ENCODE data around the gene CPLANE2.

Gene CPLANE2

GRCh38 chr1:16204216-16204615, 32.8 kb downstream of the CPLANE2 start:
- H3K27ac ChIP-seq: no peak overlapping the region

DNA sequence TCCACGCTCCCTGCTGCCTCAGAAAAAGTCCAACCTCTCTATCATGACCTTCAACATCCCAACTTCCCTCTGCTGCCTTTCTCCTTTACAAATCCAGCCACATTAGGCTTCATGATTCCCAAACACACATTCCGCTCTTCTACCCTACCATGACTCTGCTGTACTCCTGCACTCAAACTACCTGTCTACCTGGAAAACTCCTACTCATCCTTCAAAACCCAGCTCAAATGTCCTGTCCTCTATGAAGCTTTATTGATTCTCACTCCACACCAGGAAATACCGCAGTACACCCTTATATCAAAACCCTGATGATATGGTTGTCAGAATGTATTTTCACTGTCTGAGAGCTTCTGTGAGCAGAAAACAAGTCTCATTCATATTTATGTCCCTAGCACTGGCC, 33.4 kb downstream of the CPLANE2 start:
- no peak for DNase-seq (ENCODE audit: low spot score)
- Histone ChIP-seq H3K4me3 (no peak overlapping the region), H3K27ac (no peak overlapping the region)
- TF ChIP-seq, protein P1, sequence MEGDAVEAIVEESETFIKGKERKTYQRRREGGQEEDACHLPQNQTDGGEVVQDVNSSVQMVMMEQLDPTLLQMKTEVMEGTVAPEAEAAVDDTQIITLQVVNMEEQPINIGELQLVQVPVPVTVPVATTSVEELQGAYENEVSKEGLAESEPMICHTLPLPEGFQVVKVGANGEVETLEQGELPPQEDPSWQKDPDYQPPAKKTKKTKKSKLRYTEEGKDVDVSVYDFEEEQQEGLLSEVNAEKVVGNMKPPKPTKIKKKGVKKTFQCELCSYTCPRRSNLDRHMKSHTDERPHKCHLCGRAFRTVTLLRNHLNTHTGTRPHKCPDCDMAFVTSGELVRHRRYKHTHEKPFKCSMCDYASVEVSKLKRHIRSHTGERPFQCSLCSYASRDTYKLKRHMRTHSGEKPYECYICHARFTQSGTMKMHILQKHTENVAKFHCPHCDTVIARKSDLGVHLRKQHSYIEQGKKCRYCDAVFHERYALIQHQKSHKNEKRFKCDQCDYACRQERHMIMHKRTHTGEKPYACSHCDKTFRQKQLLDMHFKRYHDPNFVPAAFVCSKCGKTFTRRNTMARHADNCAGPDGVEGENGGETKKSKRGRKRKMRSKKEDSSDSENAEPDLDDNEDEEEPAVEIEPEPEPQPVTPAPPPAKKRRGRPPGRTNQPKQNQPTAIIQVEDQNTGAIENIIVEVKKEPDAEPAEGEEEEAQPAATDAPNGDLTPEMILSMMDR (IDR thresholded peaks at IDR 0.05): no peak

More at GRCh38 chr1:16204216-16204615, 32.8 kb downstream of the CPLANE2 start:
- DNase-seq (ENCODE audit: low spot score): no peak
- no peak overlapping the region for H3K4me3 ChIP-seq
- TF ChIP-seq, protein P1 (IDR thresholded peaks at IDR 0.05): no peak

DNA sequence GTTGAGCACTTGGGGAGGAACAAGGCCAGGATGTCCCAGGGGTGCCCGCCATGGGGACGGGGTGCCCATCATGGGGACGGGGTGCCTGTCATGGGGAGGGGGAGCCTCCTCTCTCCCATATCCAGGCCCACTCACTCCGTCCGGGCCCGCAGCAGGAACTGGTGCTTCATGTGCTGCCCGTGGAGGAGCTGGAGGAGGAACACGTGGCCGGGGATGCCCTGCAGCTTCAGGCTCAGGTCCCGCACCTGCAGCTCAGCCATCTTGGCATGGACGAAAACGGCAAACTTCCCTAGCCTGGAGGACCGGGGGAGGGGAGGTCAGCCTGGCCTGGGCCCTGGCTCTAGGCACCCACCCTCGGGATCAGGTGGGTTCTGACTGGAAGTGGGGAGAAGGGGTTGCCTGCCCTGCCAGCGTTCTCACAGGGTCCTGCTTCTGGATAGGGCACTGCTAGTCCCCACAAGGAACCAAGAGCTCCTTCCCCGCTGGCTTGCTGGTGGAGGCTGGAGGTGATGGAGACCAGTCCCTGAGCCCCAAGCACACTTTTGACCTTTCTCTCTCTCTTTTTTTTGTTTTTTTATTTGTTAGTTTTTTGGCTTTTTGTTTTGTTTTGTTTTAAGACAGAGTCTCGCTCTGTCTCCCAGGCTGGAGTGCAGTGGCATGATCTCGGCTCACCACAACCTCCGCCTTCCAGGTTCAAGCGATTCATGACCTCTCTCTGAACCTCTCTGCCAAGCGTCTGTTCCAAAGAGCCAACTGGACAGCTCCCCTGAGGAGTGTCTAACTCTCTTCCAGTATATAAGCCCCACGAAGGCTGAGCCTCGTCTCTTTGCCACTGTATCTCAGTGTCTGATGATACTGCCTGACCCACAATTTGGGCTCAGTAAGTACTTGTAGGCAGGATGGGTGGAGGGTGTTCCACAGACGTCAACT, 34.4 kb downstream of the CPLANE2 start:
- no peak for DNase-seq (ENCODE audit: low spot score)
- TF ChIP-seq, protein P1 (IDR thresholded peaks at IDR 0.05): no peak
- Histone ChIP-seq H3K4me3 (no peak overlapping the region), H3K27ac (no peak overlapping the region)

DNA sequence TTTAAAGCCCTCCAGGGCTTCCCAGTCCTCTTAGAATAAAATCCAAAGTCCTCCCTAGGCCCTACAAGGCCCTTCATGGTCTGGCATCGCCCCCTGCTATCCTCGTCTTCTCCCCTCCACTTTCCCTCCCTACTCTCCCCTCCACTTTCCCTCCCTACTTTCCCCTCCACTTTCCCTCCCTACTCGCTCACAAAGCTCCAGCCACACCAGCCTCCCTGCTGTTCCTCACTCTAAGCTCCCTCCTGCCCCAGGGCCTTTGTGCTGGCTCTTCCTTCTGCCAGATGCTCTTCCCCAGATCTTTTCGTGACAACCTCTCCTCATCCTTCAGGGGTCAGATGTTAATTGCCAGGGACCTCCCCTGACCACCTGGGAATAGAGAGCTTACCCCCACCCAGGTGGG, 37.3 kb downstream of the CPLANE2 start:
- TF ChIP-seq, protein P1 (IDR thresholded peaks at IDR 0.05): no peak
- H3K4me3 ChIP-seq: no peak overlapping the region
- H3K27ac ChIP-seq: no peak overlapping the region
- no peak for DNase-seq (ENCODE audit: low spot score)

GRCh38 chr1:16199157-16199501, 37.9 kb downstream of the CPLANE2 start:
- no peak for DNase-seq (ENCODE audit: low spot score)
- TF ChIP-seq, protein P1 (IDR thresholded peaks at IDR 0.05): no peak
- no peak overlapping the region for H3K27ac ChIP-seq
- H3K4me3 ChIP-seq: no peak overlapping the region

DNA sequence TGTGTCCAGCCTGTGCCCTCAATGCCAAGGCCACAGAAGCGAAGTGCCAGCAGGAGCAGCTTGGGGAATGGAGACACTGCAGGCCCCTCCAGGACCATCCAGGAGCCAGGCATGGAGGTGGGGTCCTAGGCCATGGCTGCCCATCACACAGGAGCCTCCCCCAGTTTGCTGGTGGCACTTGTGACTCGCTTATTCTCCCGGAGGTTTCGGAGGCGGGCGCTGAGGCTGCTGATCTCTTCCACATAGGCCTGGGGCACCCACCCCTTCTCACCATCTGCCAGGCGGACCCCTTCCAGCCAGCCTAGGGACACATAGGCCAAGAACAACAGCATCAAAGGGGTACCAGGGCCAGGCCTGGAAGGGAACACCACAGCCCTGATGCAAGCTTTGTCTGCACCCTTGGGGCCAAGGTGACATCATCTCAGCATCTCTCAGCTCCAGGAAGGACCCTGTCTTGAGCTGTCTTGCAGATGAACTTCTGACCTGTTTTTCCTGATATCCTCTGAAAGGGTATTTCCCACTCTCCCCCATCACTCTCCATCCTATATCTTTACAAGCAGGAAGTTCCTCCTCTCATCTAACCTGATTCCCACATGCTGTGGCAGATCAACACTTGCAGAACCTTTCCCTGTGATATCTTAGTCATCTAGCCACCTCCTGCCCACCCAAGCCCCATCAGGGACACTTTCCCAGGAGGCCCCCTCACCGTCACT, 38.4 kb downstream of the CPLANE2 start:
- no peak overlapping the region for H3K27ac ChIP-seq
- DNase-seq (ENCODE audit: low spot score): no peak
- H3K4me3 ChIP-seq: no peak overlapping the region
- TF ChIP-seq, protein P1 (IDR thresholded peaks at IDR 0.05): no peak

Data from coronary artery (tissue), 2 donors.